Astrocyte (in vitro differentiated cells and primary cell): ENCODE measurements around the gene COL26A1. TPM values are rescaled to one million over a fixed set of nuclear protein-coding genes. Genes with fewer than 3 reads are reported as not detected.

ENCODE experiments used
- DNase-seq: peaks from one replicate; pipeline ENCODE4 v3.0.0-alpha.2; 2010; ENCODE audit warnings: low read depth
- FAIRE-seq: peaks from 2 replicates; lab custom pipeline; 2011; peaks lifted over from hg19 to GRCh38; lab: Jason Lieb, UNC
- H2AFZ ChIP-seq: 2 replicates; pipeline ENCODE4 v1.6.0; 2012; ENCODE audit warnings: low read depth, low read length, inconsistent platforms
- H3K27ac ChIP-seq: 2 replicates; pipeline ENCODE4 v1.5.1; 2011; ENCODE audit warnings: low read depth, low read length, inconsistent platforms
- H3K27me3 ChIP-seq: 2 replicates; pipeline ENCODE4 v1.6.0; 2011; ENCODE audit warnings: low read length, inconsistent platforms; ENCODE audit not compliant: insufficient read depth
- H3K36me3 ChIP-seq: 2 replicates; pipeline ENCODE4 v1.5.1; 2011; ENCODE audit warnings: low read length, inconsistent platforms; ENCODE audit not compliant: insufficient read depth
- H3K4me1 ChIP-seq: 2 replicates; pipeline ENCODE4 v1.5.1; 2011; ENCODE audit warnings: low read length, inconsistent platforms; ENCODE audit not compliant: insufficient read depth
- H3K4me2 ChIP-seq: 2 replicates; pipeline ENCODE4 v1.6.0; 2012; ENCODE audit warnings: low read length, inconsistent platforms
- H3K4me3 ChIP-seq: 2 replicates; pipeline ENCODE4 v1.5.1; 2011; ENCODE audit warnings: low read depth, mild to moderate bottlenecking, low read length, inconsistent platforms; ENCODE audit not compliant: insufficient read depth
- H3K79me2 ChIP-seq: 2 replicates; pipeline ENCODE4 v1.6.0; 2012; ENCODE audit warnings: mild to moderate bottlenecking, low read length, inconsistent platforms; ENCODE audit not compliant: insufficient read depth
- H3K9ac ChIP-seq: 2 replicates; pipeline ENCODE4 v1.6.0; 2012; ENCODE audit warnings: mild to moderate bottlenecking, low read length, inconsistent platforms
- H3K9me3 ChIP-seq: 2 replicates; pipeline ENCODE4 v1.5.1; 2012; ENCODE audit warnings: low read depth, mild to moderate bottlenecking, low read length, inconsistent platforms; ENCODE audit not compliant: insufficient read depth
- H4K20me1 ChIP-seq: 2 replicates; pipeline ENCODE4 v1.6.0; 2012; ENCODE audit warnings: low read length, inconsistent platforms; ENCODE audit not compliant: insufficient read depth
- H3K27ac Mint-ChIP-seq: one replicate; pipeline ENCODE4 v1.8.0; 2021; ENCODE audit warnings: mild to moderate bottlenecking, mixed read lengths; ENCODE audit not compliant: unreplicated experiment
- H3K27me3 Mint-ChIP-seq: one replicate; pipeline ENCODE4 v1.8.0; 2021; ENCODE audit warnings: low read depth, mixed read lengths; ENCODE audit not compliant: unreplicated experiment
- H3K36me3 Mint-ChIP-seq: one replicate; pipeline ENCODE4 v1.8.0; 2021; ENCODE audit warnings: low read depth, mixed read lengths; ENCODE audit not compliant: unreplicated experiment
- H3K4me1 Mint-ChIP-seq: one replicate; pipeline ENCODE4 v1.8.0; 2021; ENCODE audit warnings: low read depth, mixed read lengths; ENCODE audit not compliant: unreplicated experiment
- H3K4me3 Mint-ChIP-seq: one replicate; pipeline ENCODE4 v1.8.0; 2021; ENCODE audit warnings: mild to moderate bottlenecking, moderate library complexity, mixed read lengths; ENCODE audit not compliant: unreplicated experiment
- H3K9me3 Mint-ChIP-seq: one replicate; pipeline ENCODE4 v1.8.0; 2021; ENCODE audit warnings: mild to moderate bottlenecking, mixed read lengths; ENCODE audit not compliant: unreplicated experiment
- CTCF ChIP-seq: IDR thresholded peaks from 2 replicates; pipeline ENCODE4 v1.5.1; 2011; ENCODE audit warnings: low read depth, mild to moderate bottlenecking, inconsistent platforms, low read length, moderate library complexity; ENCODE audit not compliant: insufficient read depth
- EZH2 ChIP-seq: IDR thresholded peaks from 2 replicates; pipeline ENCODE4 v1.6.1; 2012; ENCODE audit warnings: mild to moderate bottlenecking, low read length, inconsistent platforms; ENCODE audit not compliant: insufficient read depth
- total RNA-seq: library from RNA; stranded (reverse); gene quantifications from 2 replicates; pipeline ENCODE4 v1.2.1, GENCODE V29; 2021

The COL26A1 gene
- total RNA-seq, 1 donor from 2014 or later = 7.1 TPM

- FAIRE-seq (no peak), DNase-seq (no peak)
- H3K4me1 Mint-ChIP-seq = no peaks in the 10 kb centered on the region
- H3K27me3 Mint-ChIP-seq = peaks cover 47% of the 10 kb centered on the region
- no peak for TF ChIP-seq CTCF
- TF ChIP-seq EZH2 = no peak
- H3K9me3 ChIP-seq = peaks cover 3% of the 10 kb centered on the region
- no peak overlapping the region for H3K4me3 ChIP-seq
- H3K27ac ChIP-seq = no peak overlapping the region
- H3K9ac ChIP-seq = no peak overlapping the region
- H3K9me3 Mint-ChIP-seq = peaks cover 5% of the 10 kb centered on the region
- no peaks in the 10 kb centered on the region for H4K20me1 ChIP-seq
- H3K36me3 Mint-ChIP-seq = peaks cover 2% of the 10 kb centered on the region
- H3K4me3 Mint-ChIP-seq = no peak overlapping the region
- H3K4me2 ChIP-seq = no peak overlapping the region
- H3K36me3 ChIP-seq = no peaks in the 10 kb centered on the region
- no peak overlapping the region for H2AFZ ChIP-seq
- no peak overlapping the region for H3K27ac Mint-ChIP-seq
- no peaks in the 10 kb centered on the region for H3K4me1 ChIP-seq
- H3K27me3 ChIP-seq = peaks cover 13% of the 10 kb centered on the region
- no peaks in the 10 kb centered on the region for H3K79me2 ChIP-seq
Observed at GRCh38 chr7:101593556-101593955, 230.9 kb downstream of the COL26A1 start.

GRCh38 chr7:101594790-101595189 is 232.1 kb downstream of the COL26A1 start:
- H3K79me2 ChIP-seq = no peaks in the 10 kb centered on the region
- DNase-seq (no peak), FAIRE-seq (no peak)
- peaks cover 3% of the 10 kb centered on the region for H3K9me3 ChIP-seq
- H2AFZ ChIP-seq = no peak overlapping the region
- no peak overlapping the region for H3K4me3 ChIP-seq
- H3K27ac ChIP-seq = no peak overlapping the region
- Mint-ChIP-seq H3K36me3 (peaks cover 2% of the 10 kb centered on the region), H3K4me3 (no peak overlapping the region), H3K27me3 (peaks cover 46% of the 10 kb centered on the region), H3K4me1 (no peaks in the 10 kb centered on the region), H3K27ac (no peak overlapping the region), H3K9me3 (peaks cover 5% of the 10 kb centered on the region)
- no peak for TF ChIP-seq CTCF
- no peak for TF ChIP-seq EZH2
- no peaks in the 10 kb centered on the region for H3K36me3 ChIP-seq
- H3K4me1 ChIP-seq = no peaks in the 10 kb centered on the region
- no peaks in the 10 kb centered on the region for H4K20me1 ChIP-seq
- H3K9ac ChIP-seq = no peak overlapping the region
- no peak overlapping the region for H3K4me2 ChIP-seq
- peaks cover 13% of the 10 kb centered on the region for H3K27me3 ChIP-seq

- no peaks in the 10 kb centered on the region for H4K20me1 ChIP-seq
- no peak for DNase-seq
- H3K4me3 ChIP-seq = no peak overlapping the region
- Mint-ChIP-seq H3K9me3 (peaks cover 5% of the 10 kb centered on the region), H3K27ac (no peak overlapping the region), H3K4me1 (no peaks in the 10 kb centered on the region), H3K4me3 (no peak overlapping the region), H3K27me3 (peaks cover 43% of the 10 kb centered on the region), H3K36me3 (peaks cover 2% of the 10 kb centered on the region)
- H3K27ac ChIP-seq = no peak overlapping the region
- no peak overlapping the region for H3K4me2 ChIP-seq
- no peak for FAIRE-seq
- H3K9me3 ChIP-seq = peaks cover 3% of the 10 kb centered on the region
- no peaks in the 10 kb centered on the region for H3K36me3 ChIP-seq
- no peaks in the 10 kb centered on the region for H3K4me1 ChIP-seq
- H2AFZ ChIP-seq = no peak overlapping the region
- H3K79me2 ChIP-seq = no peaks in the 10 kb centered on the region
- TF ChIP-seq EZH2 = no peak
- no peak for TF ChIP-seq CTCF
- H3K27me3 ChIP-seq = peaks cover 13% of the 10 kb centered on the region
- no peak overlapping the region for H3K9ac ChIP-seq
Observed at GRCh38 chr7:101595246-101595645, 232.6 kb downstream of the COL26A1 start.
